ENCODE measurements around the gene HOOK2.

HOOK2 gene

DNA sequence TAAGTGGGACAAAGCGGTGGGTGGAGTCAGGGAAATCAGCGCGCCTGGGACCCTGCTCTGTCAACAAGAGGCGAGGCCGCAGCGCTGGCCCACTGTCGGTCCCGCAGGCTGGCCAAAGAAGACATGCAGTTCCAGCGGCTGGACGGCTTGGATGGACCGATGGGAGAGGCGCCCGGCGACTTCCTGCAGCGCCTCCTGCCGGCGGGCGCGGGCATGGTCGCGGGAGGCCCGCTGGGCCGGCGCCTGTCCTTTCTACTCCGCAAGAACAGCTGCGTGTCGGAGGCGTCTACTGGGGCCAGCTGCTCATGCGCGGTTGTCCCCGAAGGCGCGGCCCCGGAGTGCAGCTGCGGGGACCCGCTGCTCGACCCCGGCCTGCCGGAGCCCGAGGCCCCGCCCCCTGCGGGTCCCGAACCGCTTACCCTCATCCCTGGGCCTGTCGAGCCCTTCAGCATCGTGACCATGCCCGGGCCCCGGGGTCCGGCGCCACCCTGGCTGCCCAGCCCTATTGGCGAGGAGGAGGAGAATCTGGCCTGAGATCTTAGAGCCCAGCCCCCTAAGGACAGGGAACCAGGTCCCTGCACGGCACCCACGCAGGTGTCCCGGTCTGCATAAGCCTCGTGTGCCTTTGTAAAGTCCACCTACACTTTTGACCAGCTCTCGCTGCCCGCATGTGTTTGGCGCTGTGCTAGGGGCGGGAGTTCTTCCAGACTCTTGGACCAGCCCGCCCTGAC, 17.6 kb downstream of the HOOK2 start:
- H3K4me3 ChIP-seq = peak overlapping the region; percentile 65
- no peak overlapping the region for H3K27ac ChIP-seq
- H3K9me3 ChIP-seq (ENCODE audit: low read depth, low read length) = no peaks in the 10 kb centered on the region
- no peak overlapping the region for H3K9ac ChIP-seq (ENCODE audit: insufficient read length)
- no peak for DNase-seq (ENCODE audit: low read depth, low spot score)
- TF ChIP-seq EZH2 (IDR thresholded peaks at IDR 0.05) = no peak
- no peak for TF ChIP-seq POLR2AphosphoS5 (IDR thresholded peaks at IDR 0.05; ENCODE audit: borderline replicate concordance, low read depth, low read length)
- no peak for TF ChIP-seq FOXP2 (optimal IDR thresholded peaks at IDR 0.05; ENCODE audit: control extremely low read depth, extremely low read length, insufficient read depth)
- H3K36me3 ChIP-seq (ENCODE audit: insufficient read depth, low read length) = no peaks in the 10 kb centered on the region

DNA sequence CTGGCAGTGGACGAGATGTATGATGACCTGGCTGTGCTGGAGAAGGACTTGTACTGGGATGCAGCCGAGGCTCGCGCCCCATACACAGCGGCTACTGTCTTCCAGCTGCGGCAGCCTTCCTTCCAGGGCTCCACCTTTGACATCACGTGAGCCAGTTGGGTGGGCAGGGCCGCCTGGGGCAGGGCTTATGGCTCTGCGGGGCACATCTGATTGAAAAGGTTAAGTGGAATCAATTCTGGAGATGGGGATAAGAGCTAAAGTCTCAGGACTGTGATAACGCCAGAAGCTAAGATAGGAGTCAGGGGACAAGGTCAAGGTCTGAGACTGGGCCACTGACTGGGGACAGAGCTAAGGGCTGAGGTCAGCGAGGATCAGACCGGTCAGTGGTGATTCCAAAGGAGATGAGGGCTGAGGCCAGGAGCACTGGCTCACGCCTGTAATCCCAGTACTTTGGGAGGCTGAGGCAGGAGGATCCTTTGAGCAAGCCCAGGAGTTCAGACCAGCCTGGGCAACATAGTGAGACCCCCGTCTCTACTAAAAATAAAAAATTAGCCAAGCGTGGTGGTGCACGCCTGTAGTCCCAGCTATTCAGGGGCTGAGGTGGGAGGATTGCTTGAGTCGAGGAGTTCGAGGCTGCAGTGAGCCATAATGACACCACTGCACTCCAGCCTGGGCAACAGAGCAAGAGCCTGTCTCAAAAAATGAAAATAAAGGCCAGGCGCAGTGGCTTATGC, 19.0 kb downstream of the HOOK2 start:
- H3K36me3 ChIP-seq (ENCODE audit: insufficient read depth, low read length) = no peaks in the 10 kb centered on the region
- no peak overlapping the region for H3K9ac ChIP-seq (ENCODE audit: insufficient read length)
- DNase-seq (ENCODE audit: low read depth, low spot score) = no peak
- H3K27ac ChIP-seq = no peak overlapping the region
- no peak overlapping the region for H3K4me3 ChIP-seq
- H3K9me3 ChIP-seq (ENCODE audit: low read depth, low read length) = no peaks in the 10 kb centered on the region
- TF ChIP-seq POLR2AphosphoS5 (IDR thresholded peaks at IDR 0.05; ENCODE audit: borderline replicate concordance, low read depth, low read length) (no peak), FOXP2 (optimal IDR thresholded peaks at IDR 0.05; ENCODE audit: control extremely low read depth, extremely low read length, insufficient read depth) (no peak), EZH2 (IDR thresholded peaks at IDR 0.05) (no peak)

GRCh38 chr19:12754465-12755196, 20.7 kb downstream of the HOOK2 start:
- no peaks in the 10 kb centered on the region for H3K36me3 ChIP-seq (ENCODE audit: insufficient read depth, low read length)
- no peak for DNase-seq (ENCODE audit: low read depth, low spot score)
- H3K4me3 ChIP-seq = no peak overlapping the region
- no peak overlapping the region for H3K9ac ChIP-seq (ENCODE audit: insufficient read length)
- H3K9me3 ChIP-seq (ENCODE audit: low read depth, low read length) = no peaks in the 10 kb centered on the region
- no peak overlapping the region for H3K27ac ChIP-seq
- TF ChIP-seq EZH2 (IDR thresholded peaks at IDR 0.05) = no peak
- no peak for TF ChIP-seq POLR2AphosphoS5 (IDR thresholded peaks at IDR 0.05; ENCODE audit: borderline replicate concordance, low read depth, low read length)
- no peak for TF ChIP-seq FOXP2 (optimal IDR thresholded peaks at IDR 0.05; ENCODE audit: control extremely low read depth, extremely low read length, insufficient read depth)

- no peaks in the 10 kb centered on the region for H3K9me3 ChIP-seq (ENCODE audit: low read depth, low read length)
- DNase-seq (ENCODE audit: low read depth, low spot score) = no peak
- TF ChIP-seq POLR2AphosphoS5 (IDR thresholded peaks at IDR 0.05; ENCODE audit: borderline replicate concordance, low read depth, low read length) (no peak), FOXP2 (optimal IDR thresholded peaks at IDR 0.05; ENCODE audit: control extremely low read depth, extremely low read length, insufficient read depth) (no peak), EZH2 (IDR thresholded peaks at IDR 0.05) (no peak)
- H3K4me3 ChIP-seq = no peak overlapping the region
- H3K36me3 ChIP-seq (ENCODE audit: insufficient read depth, low read length) = peaks cover 8% of the 10 kb centered on the region; the same call in 1 of the 2 replicates
- no peak overlapping the region for H3K27ac ChIP-seq
- H3K9ac ChIP-seq (ENCODE audit: insufficient read length) = no peak overlapping the region
Observed at GRCh38 chr19:12752056-12752781, 23.1 kb downstream of the HOOK2 start.

DNA sequence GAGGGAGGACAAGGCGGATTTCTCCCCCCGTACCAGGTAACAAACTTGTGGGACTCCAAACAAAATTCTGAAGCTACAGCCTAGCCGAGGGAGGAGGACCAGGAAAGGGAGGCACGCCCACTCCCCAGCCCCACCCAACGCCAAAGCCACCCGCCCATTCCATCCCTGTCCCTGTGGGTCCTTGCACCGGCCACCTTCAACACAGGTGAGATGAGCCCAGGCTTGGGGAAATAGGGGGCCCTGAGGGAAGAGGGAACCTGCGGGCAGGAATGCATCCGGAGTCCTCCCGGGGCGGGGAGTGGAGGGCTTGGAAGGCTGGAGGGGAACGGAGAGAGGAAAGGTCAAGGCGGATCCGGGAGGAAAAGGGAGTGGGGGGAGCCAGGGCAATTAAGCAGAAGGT, 23.7 kb downstream of the HOOK2 start, which contains the start of gene BEST2:
TSS of gene BEST2 (plus strand) at position 157 of the 400 bp plus-strand sequence. CDS start 802 bp downstream, outside the sequence.
- no peak for DNase-seq (ENCODE audit: low read depth, low spot score)
- Histone ChIP-seq H3K4me3 (no peak within 1 kb of the TSS), H3K36me3 (ENCODE audit: insufficient read depth, low read length) (peaks cover 12% of the 10 kb centered on the region; the same call in 1 of the 2 replicates), H3K9me3 (ENCODE audit: low read depth, low read length) (no peaks in the 10 kb centered on the region), H3K9ac (ENCODE audit: insufficient read length) (no peak within 1 kb of the TSS), H3K27ac (no peak within 1 kb of the TSS)
- no peak for TF ChIP-seq FOXP2 (optimal IDR thresholded peaks at IDR 0.05; ENCODE audit: control extremely low read depth, extremely low read length, insufficient read depth)

DNA sequence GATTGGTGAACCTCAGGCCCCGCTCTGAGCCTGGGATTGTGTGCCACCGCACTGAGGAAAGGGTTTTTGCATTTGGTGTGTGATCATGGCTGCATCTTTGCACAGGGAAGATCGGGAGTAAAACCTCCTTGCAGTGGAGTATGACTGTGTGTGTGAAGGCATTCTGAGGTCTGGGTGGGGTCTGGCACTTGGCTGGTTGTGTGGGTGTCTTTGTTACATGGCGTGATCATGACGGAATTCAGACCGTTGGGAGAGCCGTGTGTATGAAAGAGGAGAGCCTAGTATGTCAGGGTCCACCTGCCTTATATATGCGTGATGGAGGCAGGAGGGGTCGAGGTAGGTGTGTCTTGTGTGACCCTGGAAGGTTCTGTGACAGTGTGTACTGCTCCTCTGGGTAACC, 24.5 kb downstream of the HOOK2 start:
- no peak overlapping the region for H3K4me3 ChIP-seq
- TF ChIP-seq POLR2AphosphoS5 (IDR thresholded peaks at IDR 0.05; ENCODE audit: borderline replicate concordance, low read depth, low read length) (no peak), FOXP2 (optimal IDR thresholded peaks at IDR 0.05; ENCODE audit: control extremely low read depth, extremely low read length, insufficient read depth) (no peak), EZH2 (IDR thresholded peaks at IDR 0.05) (no peak)
- peaks cover 12% of the 10 kb centered on the region; the same call in 1 of the 2 replicates for H3K36me3 ChIP-seq (ENCODE audit: insufficient read depth, low read length)
- H3K27ac ChIP-seq = no peak overlapping the region
- no peak for DNase-seq (ENCODE audit: low read depth, low spot score)
- H3K9ac ChIP-seq (ENCODE audit: insufficient read length) = no peak overlapping the region
- H3K9me3 ChIP-seq (ENCODE audit: low read depth, low read length) = no peaks in the 10 kb centered on the region

DNA sequence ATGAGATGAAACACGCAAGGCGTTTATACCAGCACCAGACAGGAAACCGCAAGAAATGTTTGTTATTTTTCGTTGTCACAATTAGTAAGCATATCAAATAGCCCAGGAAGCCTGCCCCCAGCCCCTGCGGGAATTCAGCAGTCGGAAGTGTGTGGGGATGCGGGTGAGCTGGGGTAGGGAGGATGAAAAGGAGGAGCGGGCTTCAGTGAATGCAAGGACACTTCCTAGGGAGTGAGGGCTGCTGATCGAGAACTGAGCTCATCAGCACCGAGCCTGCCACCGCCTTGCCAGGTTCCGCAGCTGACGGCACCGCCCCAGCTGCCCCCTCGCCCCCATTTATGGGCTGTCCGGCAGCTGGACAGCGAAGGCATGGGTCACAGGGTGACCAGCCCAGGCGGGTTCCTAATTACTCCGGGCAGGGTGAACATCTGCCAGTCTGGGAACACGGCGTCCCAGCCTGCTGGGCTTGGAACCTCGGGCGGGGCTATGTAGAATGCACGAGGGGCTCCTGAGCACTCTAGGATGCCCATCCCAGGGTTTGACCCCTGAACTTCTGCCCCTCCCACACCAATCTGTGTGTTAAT, 25.3 kb downstream of the HOOK2 start:
- H3K9ac ChIP-seq (ENCODE audit: insufficient read length) = no peak overlapping the region
- H3K27ac ChIP-seq = no peak overlapping the region
- H3K9me3 ChIP-seq (ENCODE audit: low read depth, low read length) = no peaks in the 10 kb centered on the region
- TF ChIP-seq POLR2AphosphoS5 (IDR thresholded peaks at IDR 0.05; ENCODE audit: borderline replicate concordance, low read depth, low read length) (no peak), FOXP2 (optimal IDR thresholded peaks at IDR 0.05; ENCODE audit: control extremely low read depth, extremely low read length, insufficient read depth) (no peak), EZH2 (IDR thresholded peaks at IDR 0.05) (no peak)
- H3K36me3 ChIP-seq (ENCODE audit: insufficient read depth, low read length) = peaks cover 12% of the 10 kb centered on the region; the same call in 1 of the 2 replicates
- no peak for DNase-seq (ENCODE audit: low read depth, low spot score)
- peak overlapping the region; percentile 57 for H3K4me3 ChIP-seq
